AG09319 (cell line): ENCODE data around the gene WSCD2.

Experiments
- DNase-seq: peaks from one replicate; pipeline ENCODE4 v3.0.0-alpha.2; 2010; ENCODE audit warnings: low read depth; ENCODE audit errors: extremely low read depth
- TF ChIP-seq, protein P1 (sequence below): IDR thresholded peaks from 2 replicates; pipeline ENCODE4 v1.5.1; 2011; ENCODE audit warnings: low read depth, mild to moderate bottlenecking, inconsistent platforms, low read length, moderate library complexity

Gene WSCD2

DNA sequence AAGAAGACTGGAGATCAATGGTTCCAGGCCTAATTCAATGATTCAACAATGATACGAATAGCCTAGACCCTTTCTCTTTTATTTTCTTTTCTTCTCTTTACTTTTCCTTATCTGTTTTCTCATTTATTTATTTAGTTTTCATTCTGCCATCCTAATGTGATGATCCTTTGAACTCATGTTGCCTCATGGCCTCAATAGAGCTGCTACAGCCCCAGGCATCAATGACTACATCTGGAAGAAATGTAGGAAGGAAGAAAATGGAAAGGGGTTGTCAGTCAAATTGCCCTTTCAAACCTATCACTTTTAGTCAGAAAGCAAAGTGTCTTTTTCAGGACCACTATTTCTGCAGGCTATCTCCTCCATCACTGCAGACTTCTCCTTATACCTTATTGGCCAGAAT is 140.1 kb downstream of the WSCD2 start:
- no peak for DNase-seq
- TF ChIP-seq, protein P1, sequence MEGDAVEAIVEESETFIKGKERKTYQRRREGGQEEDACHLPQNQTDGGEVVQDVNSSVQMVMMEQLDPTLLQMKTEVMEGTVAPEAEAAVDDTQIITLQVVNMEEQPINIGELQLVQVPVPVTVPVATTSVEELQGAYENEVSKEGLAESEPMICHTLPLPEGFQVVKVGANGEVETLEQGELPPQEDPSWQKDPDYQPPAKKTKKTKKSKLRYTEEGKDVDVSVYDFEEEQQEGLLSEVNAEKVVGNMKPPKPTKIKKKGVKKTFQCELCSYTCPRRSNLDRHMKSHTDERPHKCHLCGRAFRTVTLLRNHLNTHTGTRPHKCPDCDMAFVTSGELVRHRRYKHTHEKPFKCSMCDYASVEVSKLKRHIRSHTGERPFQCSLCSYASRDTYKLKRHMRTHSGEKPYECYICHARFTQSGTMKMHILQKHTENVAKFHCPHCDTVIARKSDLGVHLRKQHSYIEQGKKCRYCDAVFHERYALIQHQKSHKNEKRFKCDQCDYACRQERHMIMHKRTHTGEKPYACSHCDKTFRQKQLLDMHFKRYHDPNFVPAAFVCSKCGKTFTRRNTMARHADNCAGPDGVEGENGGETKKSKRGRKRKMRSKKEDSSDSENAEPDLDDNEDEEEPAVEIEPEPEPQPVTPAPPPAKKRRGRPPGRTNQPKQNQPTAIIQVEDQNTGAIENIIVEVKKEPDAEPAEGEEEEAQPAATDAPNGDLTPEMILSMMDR, result no peak

DNA sequence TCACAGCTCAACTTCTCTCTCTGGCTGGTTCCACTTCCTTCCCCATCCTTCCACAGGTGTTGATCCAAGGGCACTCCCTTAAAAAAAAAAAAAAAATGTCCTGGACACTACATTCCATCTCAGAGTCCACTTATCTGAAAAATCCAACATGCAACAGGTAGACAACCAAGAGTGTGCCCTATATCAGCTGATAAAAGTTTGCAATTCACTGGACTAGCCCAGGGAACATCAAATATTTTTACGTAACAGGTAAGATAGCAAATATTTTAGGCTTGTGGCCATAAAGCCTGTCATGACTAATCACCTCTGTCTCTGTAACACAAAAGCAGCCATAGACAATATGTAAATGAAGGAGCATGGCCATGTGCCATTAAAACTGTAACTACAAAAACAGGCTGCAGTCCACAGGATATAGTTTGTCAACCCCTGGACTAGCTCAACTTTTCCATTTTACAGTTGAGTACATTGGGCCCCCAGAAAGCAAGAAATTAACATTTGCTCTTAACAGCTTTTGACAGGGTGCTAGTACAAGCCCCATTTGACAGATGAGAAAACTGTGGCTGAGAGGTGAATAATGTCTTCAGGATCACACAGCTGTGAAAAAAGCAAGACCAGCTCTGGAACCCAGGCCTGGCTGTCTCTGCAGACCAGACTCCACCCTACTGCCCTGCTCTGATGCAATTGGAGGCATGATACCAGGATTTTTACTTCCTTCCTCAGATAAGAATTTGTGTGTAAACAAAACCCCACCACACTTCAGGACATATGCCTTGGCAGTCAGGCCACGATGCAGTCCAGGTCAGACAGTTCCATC is 141.2 kb downstream of the WSCD2 start:
- DNase-seq, result no peak
- TF ChIP-seq, protein P1, result no peak

DNA sequence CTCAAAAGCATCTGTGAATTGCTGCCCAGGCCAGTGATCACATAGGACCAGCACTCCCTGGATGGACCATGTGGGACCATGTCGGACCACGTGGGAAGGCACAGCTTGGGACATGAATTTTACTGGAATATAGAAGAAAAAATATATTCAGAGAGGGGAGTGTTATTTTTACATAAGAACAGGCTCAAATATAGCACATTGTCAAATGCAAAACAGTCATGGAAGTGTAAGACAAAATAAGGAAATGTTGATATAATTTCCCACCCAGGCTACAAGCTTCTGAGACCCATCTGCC is 141.7 kb downstream of the WSCD2 start:
- no peak for DNase-seq
- TF ChIP-seq, protein P1, result no peak

DNA sequence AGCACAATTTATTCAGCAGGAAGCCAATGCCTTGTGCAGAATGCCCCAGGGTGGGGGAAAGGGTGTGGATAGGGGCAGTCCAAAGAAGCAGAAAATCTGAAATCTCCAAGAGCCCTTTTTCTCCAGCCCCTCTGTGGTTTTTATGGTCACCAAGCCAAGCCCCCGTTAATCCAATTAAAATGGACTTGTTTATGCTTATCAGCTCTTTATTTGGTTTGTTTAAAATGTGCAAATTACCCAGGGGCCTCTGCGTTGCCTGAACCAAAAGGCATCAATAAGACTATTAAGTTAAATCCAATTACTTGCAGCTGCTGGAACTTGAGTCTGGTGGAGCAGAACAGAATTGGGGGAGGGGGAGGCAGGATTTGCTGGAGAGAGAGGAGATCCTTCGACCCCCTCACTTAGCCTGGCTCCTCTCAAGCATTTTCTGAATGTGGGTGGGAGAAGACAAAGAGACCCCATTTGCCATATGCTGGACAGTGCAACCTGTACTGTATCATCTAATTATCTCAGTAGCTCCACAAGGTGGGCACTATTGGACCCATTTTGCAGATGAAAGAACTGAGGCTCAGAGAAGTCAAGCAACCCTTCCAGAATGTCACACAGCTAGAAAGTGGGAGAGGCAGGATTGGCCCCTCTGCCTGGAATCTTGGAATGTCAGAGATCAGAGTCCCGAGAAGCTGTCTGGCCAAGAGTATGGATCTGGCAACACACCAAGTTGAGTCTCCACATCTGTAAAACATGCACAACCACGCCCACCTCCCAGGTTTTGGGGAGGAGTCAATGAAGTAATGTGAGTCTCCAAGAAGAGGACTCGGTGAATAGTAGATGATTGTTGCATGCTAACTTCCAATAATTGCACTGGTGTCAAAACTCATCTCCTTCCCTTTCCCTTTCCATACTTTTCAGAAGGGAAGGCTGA is 143.1 kb downstream of the WSCD2 start:
- no peak for DNase-seq
- TF ChIP-seq, protein P1, result no peak

DNA sequence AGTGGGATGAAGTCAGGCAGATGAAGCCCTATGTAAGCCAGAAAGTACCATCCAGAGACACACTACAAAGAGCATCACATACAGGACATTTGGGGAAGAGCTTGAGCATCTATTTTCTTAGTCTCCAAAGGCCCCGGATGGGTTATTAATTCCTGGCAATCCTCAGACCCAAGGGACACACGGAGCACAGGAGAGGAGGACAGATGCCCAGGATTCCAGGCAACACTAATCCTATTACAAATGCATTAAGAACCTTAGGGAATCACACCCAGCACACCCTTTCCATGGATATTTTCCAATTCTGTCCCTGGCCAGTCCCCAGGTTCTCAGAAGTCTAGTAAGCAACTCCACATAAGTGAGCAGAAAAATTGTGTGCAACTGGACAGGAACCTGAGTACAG is 144.1 kb downstream of the WSCD2 start:
- no peak for DNase-seq
- TF ChIP-seq, protein P1, result no peak

DNA sequence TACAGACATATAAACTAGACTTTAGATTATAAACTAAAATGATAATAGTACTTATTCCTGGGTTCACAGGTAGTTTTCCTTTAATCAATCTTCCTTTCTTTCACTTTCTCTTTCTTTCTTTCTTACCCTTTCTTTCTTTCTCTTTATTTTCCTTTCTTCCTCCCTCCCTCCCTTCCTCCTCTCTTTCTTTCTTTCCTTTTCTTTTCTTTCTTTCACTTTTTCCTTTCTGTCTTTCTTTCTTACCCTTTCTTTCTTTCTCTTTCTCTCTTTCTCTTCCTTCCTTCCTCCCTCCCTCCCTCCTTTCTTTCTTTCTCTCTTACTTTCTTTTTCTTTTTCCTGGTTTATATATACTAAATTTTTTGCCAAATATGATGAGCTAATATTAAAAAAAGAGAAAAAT is 148.5 kb downstream of the WSCD2 start:
- TF ChIP-seq, protein P1, result no peak
- no peak for DNase-seq

DNA sequence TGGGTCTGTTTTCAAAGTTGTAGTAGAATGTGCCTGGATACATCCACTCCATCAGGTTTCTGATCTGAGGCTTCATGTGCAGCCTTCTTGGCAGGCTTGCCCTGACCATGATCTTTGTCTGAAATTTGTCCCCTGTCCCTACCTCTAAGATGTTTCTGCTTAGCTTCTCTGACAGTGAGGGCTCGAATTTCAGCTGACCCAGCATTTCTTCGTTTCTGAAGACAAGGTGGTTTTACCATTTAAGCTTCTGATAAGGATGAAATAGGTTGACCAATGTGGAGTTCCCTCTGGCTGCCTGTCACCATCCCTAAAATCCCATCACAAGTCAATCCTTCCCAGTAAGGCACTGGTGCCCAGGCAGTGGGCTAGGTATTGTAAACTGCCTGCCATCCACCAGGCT is 153.1 kb downstream of the WSCD2 start:
- DNase-seq, result no peak
- TF ChIP-seq, protein P1, result no peak
